Gastroesophageal sphincter (tissue), 4 donors: ENCODE results near the gene CASKIN1. TPM values are rescaled to one million over a fixed set of nuclear protein-coding genes. Genes with fewer than 3 reads are reported as not detected.

ENCODE experiments used
- ATAC-seq: fragments of 150-250 bp; one replicate; pipeline ENCODE4 v1.9.1; 2016; ENCODE audit warnings: mild to moderate bottlenecking, moderate library complexity
- H3K27ac ChIP-seq, 4 donors: fragments of 200-600 bp; sonication (generic) in 3 of 4; 1 replicate in 3 of 4; 2 replicates in 1 of 4; pipeline ENCODE4 v1.5.1; 2016 to 2019
- H3K27me3 ChIP-seq: fragments of 200-600 bp; sonication (generic); one replicate; pipeline ENCODE4 v1.5.1; 2019
- H3K36me3 ChIP-seq, 2 donors: fragments of 200-600 bp; sonication (generic); one replicate each; pipeline ENCODE4 v1.5.1; 2019; ENCODE audit warnings: control low read depth in 1 of 2
- H3K4me1 ChIP-seq, 3 donors: fragments of 200-600 bp; sonication (generic); 1 replicate in 2 of 3; 2 replicates in 1 of 3; pipeline ENCODE4 v1.5.1; 2016 to 2019; ENCODE audit warnings: control low read depth in 2 of 3
- H3K4me3 ChIP-seq, 2 donors: fragments of 200-600 bp; sonication (generic); one replicate each; pipeline ENCODE4 v1.5.1; 2019; ENCODE audit warnings: mild to moderate bottlenecking in 1 of 2, moderate library complexity in 1 of 2
- H3K9me3 ChIP-seq, 3 donors: fragments of 200-600 bp; sonication (generic); one replicate each; pipeline ENCODE4 v1.5.1; 2017 to 2019; ENCODE audit warnings: control low read depth in 2 of 3
- EP300 ChIP-seq: sonication (generic); formaldehyde crosslinking; IDR thresholded peaks from one replicate; pipeline ENCODE4 v1.6.1; 2017; ENCODE audit warnings: antibody characterized with exemption, mild to moderate bottlenecking
- POLR2A ChIP-seq, 2 donors: fragments of 450-650 bp; IDR thresholded peaks; one replicate each; pipeline ENCODE4 v1.6.1; 2017; ENCODE audit warnings: antibody characterized with exemption in 2 of 2, mild to moderate bottlenecking in 2 of 2, moderate library complexity in 1 of 2
- POLR2AphosphoS5 ChIP-seq: sonication (generic); formaldehyde crosslinking; IDR thresholded peaks from one replicate; pipeline ENCODE4 v1.6.1; 2017; ENCODE audit warnings: antibody characterized with exemption
- WGBS, 2 donors: methylation state at CpG; one replicate each; pipeline ENCODE4 v1.1.5; 2018; ENCODE audit warnings: low coverage in 1 of 2; 5-methylcytosine and 5-hydroxymethylcytosine counted together
- total RNA-seq, 4 donors: library from RNA; depleted of rRNA; stranded (reverse); fragments of >200 nt; gene quantifications; one replicate each; pipeline ENCODE4 v1.1.0, GENCODE V29; 2016
- TF ChIP-seq, protein P1 (sequence below), 4 experiments: fragments of 200-600 bp in 2 of 4; fragments of 450-650 bp in 2 of 4; sonication (generic) in 1 of 4; IDR thresholded peaks; one replicate each; pipeline ENCODE4 v1.5.1; 2017 to 2019; ENCODE audit warnings: antibody characterized with exemption in 4 of 4, mild to moderate bottlenecking in 2 of 4, moderate library complexity in 2 of 4

The CASKIN1 gene
- total RNA-seq, 4 donors from 2014 or later, result 0.27 to 0.35 TPM; not detected in 2

DNA sequence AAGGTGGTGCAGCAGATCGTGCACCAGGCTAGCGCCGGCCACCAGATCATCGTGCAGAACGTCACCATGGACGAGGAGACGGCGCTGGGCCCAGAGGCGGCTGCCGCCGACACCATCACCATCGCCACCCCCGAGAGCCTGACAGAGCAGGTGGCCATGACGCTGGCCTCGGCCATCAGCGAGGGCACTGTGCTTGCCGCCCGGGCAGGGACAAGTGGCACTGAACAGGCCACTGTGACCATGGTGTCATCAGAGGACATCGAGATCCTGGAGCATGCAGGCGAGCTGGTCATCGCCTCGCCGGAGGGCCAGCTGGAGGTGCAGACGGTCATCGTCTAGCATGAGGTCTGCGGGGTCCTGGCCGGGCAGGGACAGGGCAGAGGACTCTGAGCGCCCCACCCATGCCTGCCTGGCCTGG is 38.8 kb upstream of the CASKIN1 start:
- no peak for ATAC-seq
- peaks cover 6 to 28% (median 17%) of the 10 kb centered on the region in 3 donors for H3K4me1 ChIP-seq
- no CpG with 5 or more reads among the region's 28 CpGs for WGBS, 2 donors
- H3K27me3 ChIP-seq, result peaks cover 65% of the 10 kb centered on the region
- no peak overlapping the region for H3K27ac ChIP-seq
- H3K36me3 ChIP-seq, result peaks cover 0 to 67% of the 10 kb centered on the region in 2 donors
- H3K9me3 ChIP-seq, result no peaks in the 10 kb centered on the region
- TF ChIP-seq, protein P1, sequence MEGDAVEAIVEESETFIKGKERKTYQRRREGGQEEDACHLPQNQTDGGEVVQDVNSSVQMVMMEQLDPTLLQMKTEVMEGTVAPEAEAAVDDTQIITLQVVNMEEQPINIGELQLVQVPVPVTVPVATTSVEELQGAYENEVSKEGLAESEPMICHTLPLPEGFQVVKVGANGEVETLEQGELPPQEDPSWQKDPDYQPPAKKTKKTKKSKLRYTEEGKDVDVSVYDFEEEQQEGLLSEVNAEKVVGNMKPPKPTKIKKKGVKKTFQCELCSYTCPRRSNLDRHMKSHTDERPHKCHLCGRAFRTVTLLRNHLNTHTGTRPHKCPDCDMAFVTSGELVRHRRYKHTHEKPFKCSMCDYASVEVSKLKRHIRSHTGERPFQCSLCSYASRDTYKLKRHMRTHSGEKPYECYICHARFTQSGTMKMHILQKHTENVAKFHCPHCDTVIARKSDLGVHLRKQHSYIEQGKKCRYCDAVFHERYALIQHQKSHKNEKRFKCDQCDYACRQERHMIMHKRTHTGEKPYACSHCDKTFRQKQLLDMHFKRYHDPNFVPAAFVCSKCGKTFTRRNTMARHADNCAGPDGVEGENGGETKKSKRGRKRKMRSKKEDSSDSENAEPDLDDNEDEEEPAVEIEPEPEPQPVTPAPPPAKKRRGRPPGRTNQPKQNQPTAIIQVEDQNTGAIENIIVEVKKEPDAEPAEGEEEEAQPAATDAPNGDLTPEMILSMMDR (IDR thresholded peaks at IDR 0.05), result no peak
- TF ChIP-seq POLR2A (IDR thresholded peaks at IDR 0.05), result no peak
- no peak for TF ChIP-seq POLR2AphosphoS5
- no peak for TF ChIP-seq EP300
- H3K4me3 ChIP-seq, result no peak overlapping the region

DNA sequence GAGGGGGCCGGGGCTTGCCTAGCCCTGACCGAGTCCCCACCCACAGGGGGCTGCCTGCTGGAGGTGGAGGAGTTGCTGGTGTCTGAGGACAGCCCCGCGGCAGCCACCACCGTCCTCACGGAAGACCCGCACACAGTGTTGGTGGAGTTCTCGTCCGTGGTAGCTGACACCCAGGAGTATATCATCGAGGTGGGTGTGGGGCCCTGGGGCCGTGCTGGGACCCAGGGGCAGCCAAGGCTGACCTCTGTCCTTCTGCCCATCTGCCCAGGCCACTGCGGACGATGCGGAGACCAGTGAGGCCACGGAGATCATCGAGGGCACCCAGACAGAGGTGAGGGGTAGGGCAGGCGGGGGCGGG is 38.4 kb upstream of the CASKIN1 start:
- TF ChIP-seq POLR2A (IDR thresholded peaks at IDR 0.05), result no peak
- TF ChIP-seq, protein P1 (IDR thresholded peaks at IDR 0.05), result no peak
- H3K4me3 ChIP-seq, result no peak overlapping the region
- peaks cover 65% of the 10 kb centered on the region for H3K27me3 ChIP-seq
- H3K4me1 ChIP-seq, result peaks cover 6 to 28% (median 17%) of the 10 kb centered on the region in 3 donors
- whole genome bisulfite sequencing, 2 donors, result no CpG with 5 or more reads among the region's 18 CpGs
- H3K9me3 ChIP-seq, result no peaks in the 10 kb centered on the region
- no peak overlapping the region for H3K27ac ChIP-seq
- H3K36me3 ChIP-seq, result peaks cover 0 to 67% of the 10 kb centered on the region in 2 donors
- ATAC-seq, result no peak

DNA sequence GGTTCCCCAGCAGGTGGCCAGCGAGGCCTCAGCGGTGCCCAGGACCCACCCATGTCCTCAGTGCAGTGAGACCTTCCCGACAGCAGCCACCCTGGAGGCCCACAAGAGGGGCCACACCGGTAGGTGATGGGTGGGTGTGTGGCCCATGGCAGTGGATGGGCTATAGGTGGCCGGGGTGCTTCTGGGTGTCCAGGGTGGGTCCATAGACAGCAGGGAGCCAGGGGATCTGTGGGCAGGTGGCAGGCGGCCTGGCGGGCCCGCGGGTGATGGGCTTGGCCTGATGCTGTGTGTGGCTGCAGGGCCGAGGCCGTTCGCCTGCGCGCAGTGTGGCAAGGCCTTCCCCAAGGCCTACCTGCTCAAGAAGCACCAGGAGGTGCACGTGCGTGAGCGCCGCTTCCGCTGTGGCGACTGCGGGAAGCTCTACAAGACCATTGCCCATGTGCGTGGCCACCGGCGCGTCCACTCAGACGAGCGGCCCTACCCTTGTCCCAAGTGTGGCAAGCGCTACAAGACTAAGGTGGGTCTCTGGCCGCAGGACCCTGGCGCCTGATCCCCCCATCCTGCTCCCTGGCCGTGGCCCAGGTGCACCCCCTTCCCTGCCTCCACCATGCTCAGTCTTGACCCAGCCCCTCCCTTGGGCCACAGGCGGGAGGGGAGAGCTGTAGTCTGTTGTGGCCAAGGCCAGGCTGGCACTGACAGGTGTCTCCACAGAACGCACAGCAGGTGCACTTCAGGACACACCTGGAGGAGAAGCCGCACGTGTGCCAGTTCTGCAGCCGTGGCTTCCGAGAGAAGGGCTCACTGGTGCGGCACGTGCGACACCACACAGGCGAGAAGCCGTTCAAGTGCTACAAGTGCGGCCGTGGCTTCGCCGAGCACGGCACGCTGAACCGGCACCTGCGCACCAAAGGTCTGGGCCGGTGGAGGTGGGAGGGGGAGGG is 37.7 kb upstream of the CASKIN1 start:
- no peak for ATAC-seq
- Histone ChIP-seq H3K4me1 (peaks cover 6 to 28% (median 17%) of the 10 kb centered on the region in 3 donors), H3K36me3 (peaks cover 0 to 70% of the 10 kb centered on the region in 2 donors), H3K27ac (no peak overlapping the region), H3K4me3 (no peak overlapping the region), H3K27me3 (peaks cover 65% of the 10 kb centered on the region), H3K9me3 (no peaks in the 10 kb centered on the region)
- TF ChIP-seq, protein P1 (IDR thresholded peaks at IDR 0.05), result no peak
- TF ChIP-seq POLR2A (IDR thresholded peaks at IDR 0.05) (no peak), POLR2AphosphoS5 (no peak), EP300 (no peak)
- WGBS, 2 donors, result 97% methylated on average over 14 of the region's 51 CpGs; no CpG with 5 or more reads in 1 of the 2 donors

DNA sequence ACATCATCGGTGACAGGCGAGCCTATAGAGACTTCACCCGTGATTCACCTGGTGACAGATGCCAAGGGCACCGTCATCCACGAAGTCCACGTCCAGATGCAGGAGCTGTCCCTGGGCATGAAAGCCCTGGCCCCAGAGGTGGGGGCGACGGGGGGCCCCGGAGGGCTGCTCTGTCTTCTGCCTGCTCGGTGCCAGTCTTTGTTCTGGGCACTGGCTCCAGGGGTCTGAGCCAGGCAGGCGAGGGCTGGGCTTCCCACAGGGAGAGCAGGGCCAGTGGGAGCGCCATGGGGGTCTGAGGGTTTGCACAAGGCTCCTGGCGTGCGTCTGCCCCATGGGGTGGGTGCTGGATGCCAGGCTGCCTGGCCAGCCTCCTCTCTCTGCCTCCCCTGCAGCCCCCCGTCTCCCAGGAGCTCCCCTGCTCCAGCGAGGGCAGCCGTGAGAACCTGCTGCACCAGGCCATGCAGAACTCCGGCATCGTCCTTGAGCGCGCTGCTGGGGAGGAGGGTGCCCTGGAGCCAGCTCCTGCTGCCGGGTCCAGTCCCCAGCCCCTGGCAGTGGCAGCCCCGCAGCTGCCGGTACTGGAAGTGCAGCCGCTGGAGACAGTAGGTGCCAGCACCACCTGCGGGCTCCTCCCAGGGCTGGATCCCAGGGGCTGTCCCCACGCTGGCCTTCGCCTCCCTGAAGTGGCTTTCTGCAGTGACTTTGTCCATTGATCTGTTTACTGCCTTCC is 36.8 kb upstream of the CASKIN1 start:
- no CpG with 5 or more reads among the region's 28 CpGs for WGBS, 2 donors
- Histone ChIP-seq H3K9me3 (no peaks in the 10 kb centered on the region), H3K4me1 (peaks cover 6 to 25% (median 17%) of the 10 kb centered on the region in 3 donors), H3K27me3 (peaks cover 63% of the 10 kb centered on the region), H3K36me3 (peaks cover 0 to 79% of the 10 kb centered on the region in 2 donors), H3K4me3 (no peak overlapping the region), H3K27ac (no peak overlapping the region)
- no peak for ATAC-seq
- TF ChIP-seq EP300 (no peak), POLR2AphosphoS5 (no peak), POLR2A (IDR thresholded peaks at IDR 0.05) (no peak)
- TF ChIP-seq, protein P1 (IDR thresholded peaks at IDR 0.05), result no peak
